ENCODE results near the gene MYBPH. TPM values are rescaled to one million over a fixed set of nuclear protein-coding genes. Genes with fewer than 3 reads are reported as not detected.

Gene MYBPH
- total and polyA plus RNA-seq, 2 experiments from 2014 or later = not detected

GRCh38 chr1:203181586-203182386, 6.2 kb upstream of the MYBPH start (continued):
- TF ChIP-seq REST (IDR thresholded peaks at IDR 0.05; ENCODE audit: unreplicated experiment) (no peak), CREB1 (CRISPR knock-in tag; IDR thresholded peaks at IDR 0.05; ENCODE audit: low read depth) (no peak), POLR2AphosphoS5 (IDR thresholded peaks at IDR 0.05; ENCODE audit: low read depth) (no peak)

GRCh38 chr1:203180611-203181330, 5.1 kb upstream of the MYBPH start:
- Histone ChIP-seq H3K4me2 (no peak overlapping the region), H3K36me3 (ENCODE audit: insufficient read depth) (no peaks in the 10 kb centered on the region), H3K4me1 (ENCODE audit: insufficient read depth) (peaks cover under 1% of the 10 kb centered on the region; the same call in 1 of the 2 replicates), H3F3A (replicated peaks; ENCODE audit: low read depth) (no peaks in the 10 kb centered on the region), H4K20me1 (replicated peaks; ENCODE audit: insufficient read depth) (no peaks in the 10 kb centered on the region), H3K79me2 (replicated peaks; ENCODE audit: insufficient read depth) (no peaks in the 10 kb centered on the region), H3K27me3 (ENCODE audit: insufficient read depth) (no peaks in the 10 kb centered on the region), H3K9me2 (ENCODE audit: insufficient read depth) (0 out of 2 replicates have a peak, but pooled peaks cover 5% of the 10 kb centered on the region), H2AFZ (no peak overlapping the region), H3K4me3 (no peak overlapping the region), H3K27ac (ENCODE audit: low read depth) (no peak overlapping the region)
- Mint-ChIP-seq H3K27me3 (ENCODE audit: insufficient read depth, low read depth, poor library complexity) (peaks cover 9% of the 10 kb centered on the region), H3K9me3 (no peaks in the 10 kb centered on the region), H3K4me3 (no peak overlapping the region), H3K27ac (no peak overlapping the region), H3K4me1 (peaks cover 25% of the 10 kb centered on the region), H3K36me3 (ENCODE audit: low read depth) (no peaks in the 10 kb centered on the region)
- no peak for ATAC-seq
- DNase-seq (ENCODE audit: low spot score) = no peak
- TF ChIP-seq REST (IDR thresholded peaks at IDR 0.05; ENCODE audit: unreplicated experiment) = no peak
- TF ChIP-seq EZH2phosphoT487 (IDR thresholded peaks at IDR 0.05; ENCODE audit: unreplicated experiment) = no peak
- TF ChIP-seq EZH2 (IDR thresholded peaks at IDR 0.05; ENCODE audit: low read depth, unreplicated experiment) = no peak
- no peak for TF ChIP-seq ZNF462 (CRISPR knock-in tag; IDR thresholded peaks at IDR 0.05)
- no peak for TF ChIP-seq STAT1 (IDR thresholded peaks at IDR 0.05; ENCODE audit: unreplicated experiment)
- no peak for TF ChIP-seq POLR2AphosphoS5 (IDR thresholded peaks at IDR 0.05; ENCODE audit: low read depth)
- TF ChIP-seq ZNF331 (CRISPR knock-in tag; IDR thresholded peaks at IDR 0.05; ENCODE audit: low read depth) = no peak
- TF ChIP-seq CREB1 (CRISPR knock-in tag; IDR thresholded peaks at IDR 0.05; ENCODE audit: low read depth) = no peak
- no peak for TF ChIP-seq NANOG (IDR thresholded peaks at IDR 0.05; ENCODE audit: borderline replicate concordance)
